Measurements from ENCODE around the gene DVL3. TPM values are rescaled to one million over a fixed set of nuclear protein-coding genes. Genes with fewer than 3 reads are reported as not detected.
A peak's percentile ranks its signal among the peaks of the same experiment; 100 is the strongest.

DVL3 gene
- total RNA-seq, 2 experiments from 2014 or later = 38.5 to 65.6 TPM

DNA sequence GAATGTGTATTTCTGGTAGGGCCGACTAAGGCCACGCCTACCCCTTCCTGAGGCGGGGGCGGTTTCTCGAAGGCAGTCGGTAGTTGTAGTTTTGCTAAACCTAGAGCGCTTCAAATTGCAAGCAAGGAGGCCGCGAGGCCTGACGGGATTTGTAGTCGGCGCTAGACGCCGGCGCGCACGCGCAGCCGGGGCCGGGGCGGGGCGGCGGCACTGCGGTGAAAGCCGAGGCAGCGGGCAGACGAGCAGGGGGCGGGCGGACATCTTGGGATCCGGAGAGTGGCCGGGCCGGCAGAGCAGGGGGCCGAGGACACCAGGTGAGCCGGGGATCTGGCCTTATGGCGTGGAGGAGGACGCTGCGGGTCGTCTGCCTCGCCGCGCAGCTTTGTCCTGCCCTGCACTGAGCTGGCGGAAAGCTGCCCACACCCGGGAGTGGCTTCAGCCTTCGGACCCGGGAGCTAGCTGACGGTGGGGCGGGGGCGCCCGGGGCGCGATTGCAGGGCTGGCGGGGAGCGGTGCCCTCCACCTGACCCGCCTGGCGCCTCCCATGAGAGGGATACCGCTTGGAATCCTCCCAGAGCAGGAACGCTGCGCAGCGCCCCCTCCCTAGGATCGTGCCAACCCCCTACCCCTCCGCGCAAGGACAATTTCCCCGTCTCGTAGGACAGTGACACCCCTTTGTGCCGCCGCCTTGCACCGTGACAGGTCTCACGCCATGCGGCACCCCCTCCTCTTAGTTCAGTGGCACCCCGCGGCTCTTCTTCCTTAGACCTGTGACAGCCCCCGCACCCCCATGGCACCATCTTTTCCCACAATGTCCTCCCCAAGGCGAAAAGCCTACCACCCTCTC lies 19.7 kb downstream of the DVL3 start, which contains the start of gene AP2M1:
TSS of gene AP2M1 (plus strand) at position 210 of the 847 bp plus-strand sequence. CDS start 2,139 bp downstream, outside the sequence.
- peak within 1 kb of the TSS; percentile 93 for H3K4me2 ChIP-seq (ENCODE audit: low read length)
- ChIA-PET POLR2A (interaction anchor here (0.6 to 2.2 kb wide), 5 partner anchors 12 to 131 kb away, joined by 3 to 14 read pairs (median 4); partner anchors contain the start of gene ABCF3), CTCF (ENCODE audit: unreplicated experiment) (no interaction called here)
- no peaks in the 10 kb centered on the region for H3K9me3 ChIP-seq (ENCODE audit: low read length)
- peaks cover 14% of the 10 kb centered on the region for H3K79me2 ChIP-seq (ENCODE audit: insufficient read depth, low read depth, low read length)
- no peak for TF ChIP-seq EZH2phosphoT487 (IDR thresholded peaks at IDR 0.05; ENCODE audit: borderline replicate concordance, low read depth, low read length)
- TF ChIP-seq, protein P1, sequence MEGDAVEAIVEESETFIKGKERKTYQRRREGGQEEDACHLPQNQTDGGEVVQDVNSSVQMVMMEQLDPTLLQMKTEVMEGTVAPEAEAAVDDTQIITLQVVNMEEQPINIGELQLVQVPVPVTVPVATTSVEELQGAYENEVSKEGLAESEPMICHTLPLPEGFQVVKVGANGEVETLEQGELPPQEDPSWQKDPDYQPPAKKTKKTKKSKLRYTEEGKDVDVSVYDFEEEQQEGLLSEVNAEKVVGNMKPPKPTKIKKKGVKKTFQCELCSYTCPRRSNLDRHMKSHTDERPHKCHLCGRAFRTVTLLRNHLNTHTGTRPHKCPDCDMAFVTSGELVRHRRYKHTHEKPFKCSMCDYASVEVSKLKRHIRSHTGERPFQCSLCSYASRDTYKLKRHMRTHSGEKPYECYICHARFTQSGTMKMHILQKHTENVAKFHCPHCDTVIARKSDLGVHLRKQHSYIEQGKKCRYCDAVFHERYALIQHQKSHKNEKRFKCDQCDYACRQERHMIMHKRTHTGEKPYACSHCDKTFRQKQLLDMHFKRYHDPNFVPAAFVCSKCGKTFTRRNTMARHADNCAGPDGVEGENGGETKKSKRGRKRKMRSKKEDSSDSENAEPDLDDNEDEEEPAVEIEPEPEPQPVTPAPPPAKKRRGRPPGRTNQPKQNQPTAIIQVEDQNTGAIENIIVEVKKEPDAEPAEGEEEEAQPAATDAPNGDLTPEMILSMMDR (conservative IDR thresholded peaks at IDR 0.05; ENCODE audit: low read length) = 0 out of 2 replicates have a peak, but pooled peaks have one; percentile 37
- no TSS peak for BruUV-seq (replicated peaks)
- H4K20me1 ChIP-seq (ENCODE audit: insufficient read depth, low read length) = no peaks in the 10 kb centered on the region
- peak; percentile 99 for DNase-seq (ENCODE audit: low spot score)
- H3K27ac ChIP-seq (ENCODE audit: low read depth, low read length, poor library complexity, severe bottlenecking) = peak within 1 kb of the TSS; percentile 29
- intact Hi-C loops (cut with micrococcal nuclease; ENCODE audit: unreplicated experiment) = loop anchor here (1.0 to 2.0 kb wide), 4 partner anchors 10 to 124 kb away; partner anchors contain the start of genes DVL3, EIF2B5 and PSMD2
- H3K4me1 ChIP-seq (ENCODE audit: insufficient read depth, low read length, poor library complexity, severe bottlenecking) = peaks cover 26% of the 10 kb centered on the region
- peak within 1 kb of the TSS; percentile 94 for H3K4me3 ChIP-seq (ENCODE audit: low read depth, low read length, poor library complexity, severe bottlenecking)
- peaks cover 35% of the 10 kb centered on the region for H3K36me3 ChIP-seq (ENCODE audit: insufficient read depth, low read length)
- H2AFZ ChIP-seq (ENCODE audit: low read length) = peak within 1 kb of the TSS; percentile 55; the same call in 1 of the 2 replicates
- H3K9me2 ChIP-seq (ENCODE audit: insufficient read depth, low read length) = no peaks in the 10 kb centered on the region

DNA sequence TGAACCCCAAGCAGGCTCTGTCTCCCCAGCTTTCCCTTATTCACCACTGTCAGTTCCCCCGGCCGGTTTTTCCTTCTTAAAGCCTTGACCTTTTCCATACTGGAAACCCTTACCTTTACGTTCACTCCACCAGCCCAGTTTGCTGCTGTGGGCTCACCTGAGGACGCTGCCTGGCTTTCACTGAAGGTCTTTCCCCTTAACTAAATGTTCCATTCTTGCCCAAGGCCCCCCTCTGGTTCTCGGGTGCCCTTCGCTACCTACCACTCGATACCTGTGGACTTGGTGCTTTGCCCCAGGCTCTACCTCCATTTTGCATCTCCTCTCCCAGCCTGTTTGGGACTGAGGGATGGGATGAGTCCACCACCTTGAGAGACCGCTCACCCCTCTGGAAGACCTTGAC lies 20.3 kb downstream of the DVL3 start:
- intact Hi-C loops (cut with micrococcal nuclease; ENCODE audit: unreplicated experiment) = loop anchor here (2.0 kb wide), 1 partner anchor 123 kb away; the partner anchor contains the start of gene PSMD2
- H3K9me3 ChIP-seq (ENCODE audit: low read length) = no peaks in the 10 kb centered on the region
- H3K9me2 ChIP-seq (ENCODE audit: insufficient read depth, low read length) = no peaks in the 10 kb centered on the region
- TF ChIP-seq EZH2phosphoT487 (IDR thresholded peaks at IDR 0.05; ENCODE audit: borderline replicate concordance, low read depth, low read length) = no peak
- TF ChIP-seq, protein P1 (conservative IDR thresholded peaks at IDR 0.05; ENCODE audit: low read length) = no peak
- ChIA-PET POLR2A (no interaction called here), CTCF (ENCODE audit: unreplicated experiment) (no interaction called here)
- H3K27ac ChIP-seq (ENCODE audit: low read depth, low read length, poor library complexity, severe bottlenecking) = no peak overlapping the region
- peaks cover 41% of the 10 kb centered on the region for H3K36me3 ChIP-seq (ENCODE audit: insufficient read depth, low read length)
- BruUV-seq (replicated peaks) = no TSS peak
- H3K4me2 ChIP-seq (ENCODE audit: low read length) = peak overlapping the region; percentile 93
- no peak overlapping the region for H2AFZ ChIP-seq (ENCODE audit: low read length)
- peaks cover 26% of the 10 kb centered on the region for H3K4me1 ChIP-seq (ENCODE audit: insufficient read depth, low read length, poor library complexity, severe bottlenecking)
- H3K79me2 ChIP-seq (ENCODE audit: insufficient read depth, low read depth, low read length) = peaks cover 14% of the 10 kb centered on the region
- DNase-seq (ENCODE audit: low spot score) = no peak
- no peaks in the 10 kb centered on the region for H4K20me1 ChIP-seq (ENCODE audit: insufficient read depth, low read length)
- peak overlapping the region; percentile 94 for H3K4me3 ChIP-seq (ENCODE audit: low read depth, low read length, poor library complexity, severe bottlenecking)

All from OCI-LY7 (cell line).